Neural progenitor cell (in vitro differentiated cells): ENCODE results near the gene UBTD1.

Source experiments
- CTCF ChIP-seq: fragments of 200-600 bp; sonication (generic); IDR thresholded peaks from 2 replicates; pipeline ENCODE4 v1.5.1; 2017; ENCODE audit warnings: antibody characterized with exemption, mild to moderate bottlenecking
- EZH2 ChIP-seq: fragments of 200-600 bp; sonication (generic); IDR thresholded peaks from 2 replicates; pipeline ENCODE4 v1.6.1; 2017; ENCODE audit warnings: antibody characterized with exemption, mild to moderate bottlenecking, moderate library complexity

GRCh38 chr10:97577701-97578100, 79.0 kb downstream of the UBTD1 start:
- TF ChIP-seq CTCF (no peak), EZH2 (no peak)
